ENCODE data around the gene SFTA2.

DNA sequence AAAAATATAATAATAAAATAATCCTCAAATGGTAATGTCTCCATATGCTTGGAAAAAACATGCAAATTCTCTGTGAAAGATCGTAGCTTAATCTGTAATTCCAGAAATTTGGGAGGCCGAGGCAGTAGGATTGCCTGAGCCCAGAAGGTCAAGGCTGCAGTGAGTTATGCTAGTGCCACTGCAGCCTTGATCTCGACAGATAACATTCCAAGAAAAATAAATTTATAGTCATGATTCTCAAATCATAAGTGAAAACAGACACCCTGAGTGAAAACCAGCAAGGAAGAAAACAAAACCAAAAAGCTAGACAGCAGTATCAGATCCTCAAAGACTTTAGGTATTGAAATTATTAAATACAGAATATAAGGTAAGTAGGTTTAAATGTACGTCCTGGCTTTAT lies 47.7 kb upstream of the SFTA2 start:
- TF ChIP-seq ZNF585B (tag by site-specific recombination; IDR thresholded peaks at IDR 0.05) (no peak), ZNF324 (tag by site-specific recombination; IDR thresholded peaks at IDR 0.05) (no peak)
- TF ChIP-seq, protein P1, sequence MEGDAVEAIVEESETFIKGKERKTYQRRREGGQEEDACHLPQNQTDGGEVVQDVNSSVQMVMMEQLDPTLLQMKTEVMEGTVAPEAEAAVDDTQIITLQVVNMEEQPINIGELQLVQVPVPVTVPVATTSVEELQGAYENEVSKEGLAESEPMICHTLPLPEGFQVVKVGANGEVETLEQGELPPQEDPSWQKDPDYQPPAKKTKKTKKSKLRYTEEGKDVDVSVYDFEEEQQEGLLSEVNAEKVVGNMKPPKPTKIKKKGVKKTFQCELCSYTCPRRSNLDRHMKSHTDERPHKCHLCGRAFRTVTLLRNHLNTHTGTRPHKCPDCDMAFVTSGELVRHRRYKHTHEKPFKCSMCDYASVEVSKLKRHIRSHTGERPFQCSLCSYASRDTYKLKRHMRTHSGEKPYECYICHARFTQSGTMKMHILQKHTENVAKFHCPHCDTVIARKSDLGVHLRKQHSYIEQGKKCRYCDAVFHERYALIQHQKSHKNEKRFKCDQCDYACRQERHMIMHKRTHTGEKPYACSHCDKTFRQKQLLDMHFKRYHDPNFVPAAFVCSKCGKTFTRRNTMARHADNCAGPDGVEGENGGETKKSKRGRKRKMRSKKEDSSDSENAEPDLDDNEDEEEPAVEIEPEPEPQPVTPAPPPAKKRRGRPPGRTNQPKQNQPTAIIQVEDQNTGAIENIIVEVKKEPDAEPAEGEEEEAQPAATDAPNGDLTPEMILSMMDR (tag by site-specific recombination; IDR thresholded peaks at IDR 0.05), result no peak

All from HEK293 (cell line).